Endothelial cell of umbilical vein (primary cell): ENCODE data around the gene GSDME. TPM values are rescaled to one million over a fixed set of nuclear protein-coding genes. Genes with fewer than 3 reads are reported as not detected.

ENCODE experiments used
- BruUV-seq: library from RNA; stranded (reverse); fragments of 400-500 nt; replicated peaks from 2 replicates; lab custom pipeline; 2021; lab: Mats Ljungman, UMichigan
- CTCF ChIA-PET: fragments of 300-600, 350-600 bp; sonication (Branson Sonifier 250); formaldehyde crosslinking; loops from one replicate; lab custom pipeline; 2021; ENCODE audit warnings: antibody characterized with exemption, inconsistent platforms; lab: Charles Lee
- POLR2A ChIA-PET: fragments of 300-600, 350-600 bp; sonication (Branson Sonifier 250); formaldehyde crosslinking; loops from one replicate; lab custom pipeline; 2021; ENCODE audit warnings: antibody characterized with exemption, inconsistent platforms; lab: Charles Lee
- DNase-seq: peaks from one replicate; pipeline ENCODE4 v3.0.0-alpha.2; 2011; ENCODE audit warnings: low read depth, low spot score
- FAIRE-seq: peaks from 2 replicates; lab custom pipeline; 2011; peaks lifted over from hg19 to GRCh38; lab: Jason Lieb, UNC
- H2AFZ ChIP-seq: 2 replicates; pipeline ENCODE4 v1.6.0; 2012; ENCODE audit warnings: low read depth, low read length, control low read depth, inconsistent platforms
- H3K27ac ChIP-seq: 2 replicates; pipeline ENCODE4 v1.5.1; 2011; ENCODE audit warnings: low read depth, mild to moderate bottlenecking, control low read depth, low read length, moderate library complexity; ENCODE audit not compliant: insufficient read depth
- H3K27me3 ChIP-seq, 2 experiments: 2 replicates each; pipeline versions ENCODE4 v1.6.0 to v1.6.1; 2011; ENCODE audit warnings: low read length in 2 of 2, mixed read lengths in 1 of 2; ENCODE audit not compliant: control insufficient read depth in 2 of 2, insufficient read depth in 2 of 2
- H3K36me3 ChIP-seq, 2 experiments: 2 replicates in 1 of 2; 3 replicates in 1 of 2; pipeline ENCODE4 v1.5.1; 2011; ENCODE audit warnings: low read length in 2 of 2, mild to moderate bottlenecking in 1 of 2, moderate library complexity in 1 of 2; ENCODE audit not compliant: control insufficient read depth in 2 of 2, insufficient read depth in 2 of 2; ENCODE audit errors: extremely low read depth in 1 of 2
- H3K4me1 ChIP-seq: 3 replicates; pipeline ENCODE4 v1.5.1; 2011; ENCODE audit warnings: mild to moderate bottlenecking, low read length; ENCODE audit not compliant: control insufficient read depth, insufficient read depth; ENCODE audit errors: extremely low read depth
- H3K4me2 ChIP-seq: 2 replicates; pipeline ENCODE4 v1.6.1; 2011; ENCODE audit warnings: low read length, control low read depth, mixed read lengths; ENCODE audit not compliant: insufficient read depth
- H3K4me3 ChIP-seq, 3 experiments: fragments of 200-600 bp in 1 of 3; sonication (generic), shearing (Covaris generic) in 1 of 3; replicated peaks in 1 of 3; 2 replicates each; pipeline ENCODE4 v1.5.1; 2011 to 2016; ENCODE audit warnings: control low read depth in 3 of 3, low read length in 3 of 3, mild to moderate bottlenecking in 2 of 3, inconsistent platforms in 1 of 3, low read depth in 1 of 3, moderate library complexity in 1 of 3; ENCODE audit not compliant: insufficient read depth in 1 of 3
- H3K79me2 ChIP-seq: 2 replicates; pipeline ENCODE4 v1.6.0; 2012; ENCODE audit warnings: low read length, inconsistent platforms; ENCODE audit not compliant: control insufficient read depth, insufficient read depth
- H3K9ac ChIP-seq: replicated peaks from 2 replicates; pipeline ENCODE3; 2011; ENCODE audit warnings: low read length, control low read depth; ENCODE audit not compliant: insufficient read depth; ENCODE audit errors: extremely low read depth
- H3K9me1 ChIP-seq: replicated peaks from 3 replicates; pipeline ENCODE4 v1.6.0; 2011; ENCODE audit warnings: mild to moderate bottlenecking, low read length; ENCODE audit not compliant: control insufficient read depth, insufficient read depth; ENCODE audit errors: extremely low read depth
- H3K9me3 ChIP-seq: replicated peaks from 2 replicates; pipeline ENCODE4 v1.5.1; 2012; ENCODE audit warnings: low read length, inconsistent platforms; ENCODE audit not compliant: control insufficient read depth, insufficient read depth
- H4K20me1 ChIP-seq: replicated peaks from 2 replicates; pipeline ENCODE3; 2011; ENCODE audit warnings: mild to moderate bottlenecking, low read length; ENCODE audit not compliant: control insufficient read depth, insufficient read depth; ENCODE audit errors: extremely low read depth
- EZH2 ChIP-seq: IDR thresholded peaks from 2 replicates; pipeline ENCODE4 v1.6.1; 2012; ENCODE audit warnings: borderline replicate concordance, low read depth, mild to moderate bottlenecking, moderate library complexity, low read length, inconsistent platforms; ENCODE audit not compliant: severe bottlenecking
- FOS ChIP-seq: IDR thresholded peaks from 2 replicates; pipeline ENCODE4 v1.6.1; 2011; ENCODE audit warnings: mild to moderate bottlenecking, low read length, moderate library complexity, borderline replicate concordance; ENCODE audit not compliant: insufficient read depth
- GATA2 ChIP-seq: IDR thresholded peaks from 2 replicates; pipeline ENCODE4 v1.7.0; 2011; ENCODE audit warnings: low read depth, mild to moderate bottlenecking, moderate library complexity, mixed read lengths, low read length; ENCODE audit not compliant: insufficient read length, insufficient read depth
- MYC ChIP-seq: IDR thresholded peaks from one replicate; pipeline ENCODE4 v1.6.1; 2011; ENCODE audit warnings: mild to moderate bottlenecking, low read depth, low read length
- POLR2A ChIP-seq: IDR thresholded peaks from 2 replicates; pipeline ENCODE4 v1.6.1; 2012; ENCODE audit warnings: low read depth, mild to moderate bottlenecking, control low read depth, low read length
- dilution Hi-C: fragments of 300-500 bp; cut with MboI; formaldehyde crosslinking; loops from one replicate; pipeline ENCODE4 v1.15.0; 2019; ENCODE audit warnings: low sequenced_read_pairs; ENCODE audit not compliant: extremely low pct_ligation_motif_present
- intact Hi-C: fragments of 100-400 bp; cut with micrococcal nuclease; formaldehyde crosslinking; loops from one replicate; pipeline ENCODE4 v1.10.0; 2022
- polyA plus RNA-seq, 4 experiments: library from polyadenylated mRNA; depleted of rRNA in 3 of 4; stranded (reverse) in 3 of 4; unstranded in 1 of 4; fragments of >200 nt; gene quantifications; 2 replicates each; pipeline versions ENCODE4 v1.2.1 to v1.2.3, GENCODE V29; 2011 to 2012; ENCODE audit warnings: missing spikeins in 1 of 4
- total RNA-seq: library from RNA; stranded (reverse); gene quantifications from 2 replicates; pipeline ENCODE4 v1.2.3, GENCODE V29; 2021
- TF ChIP-seq, protein P1 (sequence below): IDR thresholded peaks from 2 replicates; pipeline ENCODE4 v1.6.1; 2011; ENCODE audit not compliant: insufficient read depth, insufficient read length
- TF ChIP-seq, protein P2 (sequence below), 2 donors: IDR thresholded peaks; 1 replicate in 1 of 2; 2 replicates in 1 of 2; pipeline ENCODE4 v1.5.1; 2011; ENCODE audit warnings: low read length in 2 of 2, mild to moderate bottlenecking in 2 of 2, moderate library complexity in 2 of 2, control low read depth in 1 of 2, inconsistent platforms in 1 of 2, low read depth in 1 of 2; ENCODE audit not compliant: insufficient read depth in 1 of 2; ENCODE audit errors: extremely low read depth in 1 of 2

Gene GSDME
- total and polyA plus RNA-seq, 2 donors (not counting 3 experiments of a cell fraction or from before 2014, with no cell fraction given): 21.1 to 23.4 TPM

DNA sequence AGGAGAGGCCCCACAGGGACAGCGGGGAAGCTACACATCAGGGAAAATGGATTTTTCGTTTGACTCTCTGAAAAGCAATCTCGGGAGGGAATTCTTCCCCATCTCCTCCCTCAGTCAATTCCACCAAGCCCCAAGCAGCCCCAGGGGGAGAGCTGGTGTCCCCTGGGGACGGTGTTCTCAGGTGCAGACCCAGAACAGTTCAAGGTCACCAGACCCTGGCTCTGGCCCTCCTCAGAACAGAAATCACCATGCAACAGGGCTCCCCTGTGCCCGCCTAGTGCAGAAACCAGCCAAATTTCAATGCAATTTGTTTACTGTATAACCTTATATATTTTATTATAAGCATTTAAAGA lies 34.1 kb downstream of the GSDME start:
- ChIA-PET CTCF (interaction anchor here (0.6 to 2.6 kb wide), 10 partner anchors 12 to 860 kb away, joined by 3 to 19 read pairs (median 4); no protein-coding TSS in a partner anchor), POLR2A (no interaction called here)
- Histone ChIP-seq H3K79me2 (no peaks in the 10 kb centered on the region), H3K9ac (no peak overlapping the region), H4K20me1 (no peaks in the 10 kb centered on the region), H3K36me3 (no peaks in the 10 kb centered on the region), H2AFZ (no peak overlapping the region), H3K27me3 (no peaks in the 10 kb centered on the region), H3K27ac (no peak overlapping the region), H3K9me3 (no peaks in the 10 kb centered on the region), H3K9me1 (no peaks in the 10 kb centered on the region), H3K4me1 (no peaks in the 10 kb centered on the region), H3K4me3 (no peak overlapping the region), H3K4me2 (no peak overlapping the region)
- TF ChIP-seq, protein P1, sequence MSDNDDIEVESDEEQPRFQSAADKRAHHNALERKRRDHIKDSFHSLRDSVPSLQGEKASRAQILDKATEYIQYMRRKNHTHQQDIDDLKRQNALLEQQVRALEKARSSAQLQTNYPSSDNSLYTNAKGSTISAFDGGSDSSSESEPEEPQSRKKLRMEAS: no peak
- TF ChIP-seq GATA2 (no peak), POLR2A (no peak), FOS (no peak), EZH2 (no peak), MYC (no peak)
- TF ChIP-seq, protein P2, sequence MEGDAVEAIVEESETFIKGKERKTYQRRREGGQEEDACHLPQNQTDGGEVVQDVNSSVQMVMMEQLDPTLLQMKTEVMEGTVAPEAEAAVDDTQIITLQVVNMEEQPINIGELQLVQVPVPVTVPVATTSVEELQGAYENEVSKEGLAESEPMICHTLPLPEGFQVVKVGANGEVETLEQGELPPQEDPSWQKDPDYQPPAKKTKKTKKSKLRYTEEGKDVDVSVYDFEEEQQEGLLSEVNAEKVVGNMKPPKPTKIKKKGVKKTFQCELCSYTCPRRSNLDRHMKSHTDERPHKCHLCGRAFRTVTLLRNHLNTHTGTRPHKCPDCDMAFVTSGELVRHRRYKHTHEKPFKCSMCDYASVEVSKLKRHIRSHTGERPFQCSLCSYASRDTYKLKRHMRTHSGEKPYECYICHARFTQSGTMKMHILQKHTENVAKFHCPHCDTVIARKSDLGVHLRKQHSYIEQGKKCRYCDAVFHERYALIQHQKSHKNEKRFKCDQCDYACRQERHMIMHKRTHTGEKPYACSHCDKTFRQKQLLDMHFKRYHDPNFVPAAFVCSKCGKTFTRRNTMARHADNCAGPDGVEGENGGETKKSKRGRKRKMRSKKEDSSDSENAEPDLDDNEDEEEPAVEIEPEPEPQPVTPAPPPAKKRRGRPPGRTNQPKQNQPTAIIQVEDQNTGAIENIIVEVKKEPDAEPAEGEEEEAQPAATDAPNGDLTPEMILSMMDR (IDR thresholded peaks at IDR 0.05; ENCODE audit: extremely low read depth in 1 of 2, insufficient read depth in 1 of 2, low read depth in 1 of 2, low read length in 2 of 2): no peak
- FAIRE-seq (no peak), DNase-seq (no peak)
- intact Hi-C loops (no loop called here), dilution Hi-C loops (no loop called here)
- no TSS peak for BruUV-seq
